ENCODE data around the gene KLHL36.

Gene KLHL36

GRCh38 chr16:84648595-84649510 lies 542 bp downstream of the KLHL36 start:
- no peak for DNase-seq (ENCODE audit: low read depth)

- DNase-seq (ENCODE audit: low read depth) = no peak
These were observed 1.2 kb downstream of the KLHL36 start for GRCh38 chr16:84649511-84649861.

DNA sequence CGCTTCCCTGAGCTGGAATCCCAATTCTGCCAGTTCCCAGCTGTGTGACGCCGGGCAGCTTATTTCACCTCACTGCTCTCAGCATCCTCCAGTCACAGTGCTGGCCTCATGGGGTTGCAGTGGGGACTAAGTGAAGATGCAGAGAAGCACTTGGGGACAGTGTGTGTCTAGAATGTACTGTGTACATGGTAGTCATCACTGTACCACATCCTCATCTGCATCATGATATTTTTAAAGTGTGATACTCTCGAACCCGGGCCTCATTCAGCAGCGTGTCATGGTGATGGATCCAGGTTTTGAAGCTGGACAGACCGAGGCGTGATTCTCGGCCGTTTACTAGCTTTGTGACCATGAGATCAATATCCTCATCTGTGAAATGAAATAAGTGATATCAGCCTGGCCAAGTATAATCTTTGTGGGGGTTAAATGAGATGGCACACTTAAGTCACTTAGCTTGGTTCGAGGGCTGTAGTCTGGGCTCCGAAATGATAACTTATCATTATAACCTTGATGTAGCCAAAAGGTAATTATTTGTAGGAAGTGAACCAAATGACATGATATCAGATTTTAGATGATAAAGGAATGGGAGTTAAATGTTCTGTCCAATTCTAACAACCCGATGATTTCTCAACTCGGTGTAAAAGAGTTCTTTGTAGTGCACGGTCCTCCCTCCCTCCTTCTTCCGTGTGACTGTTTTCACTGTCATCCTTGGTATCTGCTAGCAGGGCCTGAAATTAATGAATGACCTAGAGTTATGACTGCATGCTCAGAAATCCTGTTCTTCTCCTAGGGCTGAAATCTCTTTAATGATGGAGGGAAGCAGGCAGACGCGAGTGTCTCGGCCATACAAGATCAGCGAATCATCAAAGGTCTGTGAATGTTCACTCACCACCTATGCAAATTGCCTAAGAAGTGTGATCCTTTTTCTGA lies 2.0 kb downstream of the KLHL36 start:
- DNase-seq (ENCODE audit: low read depth) = no peak

GRCh38 chr16:84652566-84652965 lies 4.3 kb downstream of the KLHL36 start:
- no peak for DNase-seq (ENCODE audit: low read depth)

DNA sequence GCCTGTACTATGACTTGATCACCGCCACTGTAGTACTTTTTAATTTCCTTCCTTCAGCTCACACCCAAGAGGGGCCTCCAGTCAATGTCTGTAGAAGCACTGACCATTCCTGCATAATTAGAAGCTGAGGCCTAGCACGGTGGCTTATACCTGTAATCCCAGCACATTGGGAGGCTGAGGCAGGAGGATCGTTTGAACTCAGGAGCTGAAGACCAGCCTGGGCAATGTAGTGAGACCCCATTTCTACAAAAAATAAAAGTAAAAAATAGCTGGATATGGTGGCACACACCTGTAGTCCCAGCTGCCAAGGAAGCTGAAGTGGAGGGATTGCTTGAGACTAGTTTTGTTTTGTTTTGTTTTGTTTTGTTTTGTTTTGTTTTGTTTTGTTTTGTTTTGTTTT lies 5.9 kb downstream of the KLHL36 start:
- no peak for DNase-seq (ENCODE audit: low read depth)

DNA sequence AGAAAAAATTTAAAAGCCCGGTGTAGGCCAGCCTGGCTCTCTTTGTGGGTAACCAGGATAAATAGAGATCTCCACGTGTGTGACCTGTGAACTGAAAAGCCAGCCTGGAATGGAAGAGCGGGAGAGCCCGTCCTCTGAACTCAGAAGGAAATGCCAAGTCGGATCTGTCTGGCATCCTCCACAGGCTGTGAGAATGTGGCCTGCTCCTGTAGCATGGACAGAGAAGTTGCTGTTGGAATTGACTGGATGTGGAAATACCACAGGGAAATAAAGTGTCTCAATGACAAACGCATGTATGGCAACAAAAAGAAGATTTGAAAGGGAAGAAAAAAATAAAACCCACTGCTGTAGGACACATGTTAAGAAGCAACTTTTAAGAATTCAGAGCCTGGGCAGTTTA lies 6.7 kb downstream of the KLHL36 start:
- DNase-seq (ENCODE audit: low read depth) = no peak

GRCh38 chr16:84656649-84657048 lies 8.3 kb downstream of the KLHL36 start:
- no peak for DNase-seq (ENCODE audit: low read depth)

GRCh38 chr16:84657229-84657837 lies 9.0 kb downstream of the KLHL36 start:
- no peak for DNase-seq (ENCODE audit: low read depth)

DNA sequence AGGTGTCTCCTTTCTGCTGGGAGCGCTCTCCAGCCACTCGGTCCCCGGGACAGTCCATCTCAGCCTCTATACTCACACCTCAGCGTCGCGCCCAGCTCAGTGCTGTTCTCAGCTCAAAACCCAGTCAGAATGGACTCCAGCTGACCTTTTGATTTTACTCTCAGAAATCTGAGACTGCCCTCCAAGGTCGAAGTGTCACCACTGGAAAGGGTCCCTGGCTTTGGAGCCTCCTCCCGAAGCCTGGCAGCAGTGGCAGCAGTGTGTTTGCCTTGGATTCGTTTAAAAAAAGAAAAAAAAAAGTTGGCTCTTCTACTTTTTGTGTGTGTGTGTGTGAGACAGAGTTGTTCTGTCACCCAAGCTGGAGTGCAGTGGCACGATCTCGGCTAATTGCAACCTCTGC lies 10.4 kb downstream of the KLHL36 start:
- no peak for DNase-seq (ENCODE audit: low read depth)

GRCh38 chr16:84659656-84660300 lies 11.5 kb downstream of the KLHL36 start:
- no peak for DNase-seq (ENCODE audit: low read depth)

DNA sequence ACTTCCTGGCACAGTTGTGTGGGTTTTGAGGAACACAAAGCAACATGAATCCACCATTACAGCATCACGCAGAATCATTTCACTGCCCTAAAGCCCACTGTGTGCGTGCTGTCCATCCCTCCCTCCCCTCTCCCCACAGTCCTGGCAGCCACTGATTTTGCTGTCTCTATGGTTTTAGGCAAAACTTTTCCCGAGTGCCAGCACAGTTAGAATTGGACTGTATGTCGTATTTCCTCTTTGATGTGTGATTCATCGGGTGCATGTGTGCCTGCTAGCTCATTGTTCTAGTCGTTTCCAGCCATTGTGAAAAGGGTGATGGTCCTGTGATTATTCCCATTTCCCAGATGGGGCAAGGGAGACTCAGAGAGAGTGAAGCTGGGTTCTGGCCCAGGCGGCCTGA lies 12.7 kb downstream of the KLHL36 start:
- no peak for DNase-seq (ENCODE audit: low read depth)

DNA sequence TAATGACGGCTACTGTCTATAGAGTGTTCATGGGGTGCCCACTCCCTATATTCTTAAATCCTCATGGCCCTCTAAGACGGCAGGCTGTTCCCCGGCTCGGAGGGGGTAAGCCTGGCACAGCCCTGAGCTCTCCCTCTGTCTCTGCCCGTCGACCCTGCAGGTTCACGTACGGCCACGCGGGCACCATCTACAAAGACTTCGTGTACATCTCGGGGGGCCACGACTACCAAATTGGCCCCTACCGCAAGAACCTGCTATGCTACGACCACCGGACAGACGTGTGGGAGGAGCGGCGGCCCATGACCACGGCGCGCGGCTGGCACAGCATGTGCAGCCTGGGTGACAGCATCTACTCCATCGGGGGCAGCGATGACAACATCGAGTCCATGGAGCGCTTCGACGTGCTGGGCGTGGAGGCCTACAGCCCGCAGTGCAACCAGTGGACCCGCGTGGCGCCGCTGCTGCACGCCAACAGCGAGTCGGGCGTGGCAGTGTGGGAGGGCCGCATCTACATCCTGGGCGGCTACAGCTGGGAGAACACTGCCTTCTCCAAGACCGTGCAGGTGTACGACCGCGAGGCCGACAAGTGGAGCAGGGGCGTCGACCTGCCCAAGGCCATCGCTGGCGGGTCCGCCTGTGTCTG lies 13.2 kb downstream of the KLHL36 start:
- no peak for DNase-seq (ENCODE audit: low read depth)

DNA sequence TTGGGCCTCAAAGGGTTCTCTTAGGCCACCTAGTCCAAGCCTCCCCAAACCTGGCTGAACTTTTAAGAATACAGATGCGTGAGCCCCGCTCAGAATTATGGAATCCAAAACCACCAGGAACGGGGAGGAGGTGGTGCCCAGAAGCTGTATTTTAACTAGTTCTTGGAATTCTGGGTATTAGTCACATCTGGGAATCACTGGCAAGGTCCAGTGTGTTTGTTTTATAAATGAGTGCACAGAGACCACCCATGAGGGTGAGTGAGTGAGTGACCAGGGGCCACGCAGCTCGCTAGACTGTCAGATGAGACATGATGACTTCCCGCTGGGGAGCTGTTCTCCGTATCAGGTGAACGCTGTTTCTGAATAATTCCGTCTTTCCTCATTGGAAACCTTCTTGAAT lies 14.2 kb downstream of the KLHL36 start:
- DNase-seq (ENCODE audit: low read depth) = no peak

GRCh38 chr16:84663433-84664101 lies 15.3 kb downstream of the KLHL36 start:
- no peak for DNase-seq (ENCODE audit: low read depth)

DNA sequence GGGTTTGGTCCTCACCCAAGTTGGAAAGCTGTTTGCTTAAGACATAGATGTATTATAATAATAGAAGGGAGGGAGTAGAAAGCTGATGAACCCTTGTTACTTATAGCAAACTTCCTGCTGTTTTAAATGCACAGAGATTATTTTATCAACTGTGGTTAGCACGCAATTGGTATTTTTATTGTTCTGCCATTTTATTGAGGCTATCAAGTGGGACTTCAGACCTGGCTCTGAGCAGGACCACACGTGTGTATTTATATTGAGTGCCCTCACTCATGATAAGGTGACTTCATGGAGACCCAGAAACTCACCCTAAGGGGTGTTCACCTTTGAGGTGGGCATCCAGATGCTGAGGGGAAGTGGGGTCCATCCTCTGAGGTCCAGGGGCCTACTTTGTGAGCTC lies 17.0 kb downstream of the KLHL36 start:
- DNase-seq (ENCODE audit: low read depth) = no peak

- DNase-seq (ENCODE audit: low read depth) = no peak
These were observed 17.5 kb downstream of the KLHL36 start for GRCh38 chr16:84665843-84666242.

DNA sequence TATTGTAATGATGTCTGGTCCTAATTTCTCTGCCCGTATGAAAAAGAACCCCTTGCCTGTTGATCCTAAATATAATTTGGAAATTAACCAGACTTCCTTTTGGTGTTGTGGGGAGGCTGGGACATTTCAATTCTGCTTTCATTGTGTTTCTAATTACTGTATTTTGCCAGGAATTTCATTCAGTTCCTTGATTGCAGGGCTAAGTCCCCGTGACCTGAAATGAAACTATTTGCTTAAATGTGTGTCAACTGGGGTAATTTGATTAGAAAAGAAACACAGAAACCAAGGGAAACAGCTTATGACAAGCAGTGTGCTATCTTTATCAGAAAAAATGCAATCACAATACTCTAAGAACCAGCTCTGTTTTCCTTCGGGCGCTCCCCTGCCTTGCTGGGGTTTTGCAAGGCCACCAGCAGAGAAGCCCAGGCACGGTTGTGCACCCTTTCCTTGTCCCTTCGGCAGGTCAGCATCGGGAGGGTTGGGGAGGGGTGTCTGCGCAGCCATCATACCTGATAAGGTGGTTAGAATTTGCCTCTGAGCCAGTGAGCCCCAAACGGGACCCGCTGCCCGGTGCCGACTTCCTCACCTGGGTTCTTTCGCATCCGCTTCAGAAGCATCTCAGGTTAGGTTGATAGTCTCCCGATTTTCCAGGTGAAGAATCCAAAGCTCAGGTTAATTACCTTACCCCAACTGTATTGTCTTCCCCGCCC lies 19.4 kb downstream of the KLHL36 start:
- DNase-seq (ENCODE audit: low read depth) = no peak

- DNase-seq (ENCODE audit: low read depth) = no peak
These were observed 21.8 kb downstream of the KLHL36 start for GRCh38 chr16:84670063-84670462.

DNA sequence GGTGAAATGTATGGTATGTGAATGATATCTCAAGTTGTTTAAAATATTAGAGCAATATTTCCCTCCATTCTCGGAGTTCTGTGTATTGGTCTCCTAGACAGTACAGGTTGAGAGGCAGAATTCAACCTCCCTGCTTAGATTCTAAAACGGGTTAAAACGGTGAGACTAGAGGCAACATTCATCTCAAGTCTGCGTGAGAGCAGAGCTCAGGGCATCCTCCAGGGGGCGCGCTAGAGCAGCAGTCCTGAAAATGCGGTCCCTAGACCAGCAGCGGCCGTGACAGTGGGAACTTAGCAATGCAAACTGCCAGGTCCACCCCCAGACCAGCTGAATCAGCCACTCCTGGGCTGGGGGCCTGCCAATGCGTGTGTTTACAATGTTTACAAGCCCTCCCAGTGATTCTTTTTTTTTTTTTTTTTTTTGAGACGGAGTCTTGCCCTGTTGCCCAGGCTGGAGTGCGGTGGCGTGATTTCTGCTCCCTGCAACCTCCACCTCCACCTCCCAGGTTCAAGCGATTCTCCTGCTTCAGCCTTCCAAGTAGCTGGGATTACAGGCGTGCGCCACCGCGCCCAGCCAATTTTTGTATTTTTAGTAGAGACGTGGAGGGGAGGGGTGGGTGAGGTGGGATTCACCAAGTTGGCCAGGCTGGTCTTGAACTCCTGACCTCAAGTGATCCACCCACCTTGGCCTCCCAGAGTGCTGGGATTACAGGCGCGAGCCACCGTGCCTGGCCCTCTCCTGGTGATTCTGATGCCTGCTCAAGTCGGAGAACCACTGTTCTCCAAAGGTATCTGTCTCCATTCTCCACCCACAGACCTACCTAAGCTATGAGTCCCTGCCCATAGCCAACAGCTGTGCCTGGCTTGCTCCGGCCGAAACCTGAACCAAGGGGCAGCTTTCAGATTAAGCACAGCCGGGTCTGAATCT lies 24.2 kb downstream of the KLHL36 start:
- peak; percentile 80 for DNase-seq (ENCODE audit: low read depth)

All from stimulated activated CD8-positive, alpha-beta memory T cell treated with anti-CD3 and anti-CD28 coated beads, Interleukin-7, amount 100 ng/mL, for 24 hours (primary cell).